ENCODE data around the gene HEXIM2.

The HEXIM2 gene

DNA sequence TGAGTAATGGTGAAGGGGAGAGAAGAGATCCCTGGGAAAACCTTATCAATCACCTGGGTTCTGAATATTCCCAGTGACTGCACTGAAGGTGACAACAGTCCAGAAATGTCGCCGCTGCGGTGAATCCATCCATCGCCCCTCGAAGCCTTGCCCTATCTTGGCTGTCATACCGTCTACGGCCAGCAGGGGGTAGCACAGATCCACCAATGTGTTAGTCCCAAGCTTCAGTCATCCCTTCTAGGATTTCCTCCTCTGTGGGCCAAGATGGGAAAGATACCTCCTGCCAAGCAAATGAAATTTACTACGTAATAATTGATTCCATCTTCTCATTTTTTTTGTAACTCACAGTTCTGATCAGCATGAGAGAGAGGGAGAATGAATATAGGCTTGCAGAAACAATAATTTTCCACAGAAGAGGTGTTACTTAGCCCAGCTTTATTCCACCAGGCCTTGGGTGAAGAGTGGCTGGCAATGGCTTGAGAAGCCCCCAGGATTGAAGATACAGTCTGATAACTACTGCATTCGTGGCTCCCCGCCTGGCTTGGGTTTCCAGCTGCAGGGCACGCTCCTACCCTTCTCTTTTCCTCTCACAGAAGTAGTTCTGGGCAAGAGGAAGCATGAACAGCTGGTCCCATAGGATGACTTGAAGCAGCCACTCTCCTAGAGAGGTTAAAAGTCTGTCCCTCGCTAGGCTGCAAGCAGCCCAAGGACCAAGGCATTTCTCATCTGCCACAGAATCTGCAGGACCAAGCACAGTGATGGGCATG is 57.4 kb downstream of the HEXIM2 start:
- no peak overlapping the region for H3K4me3 ChIP-seq (ENCODE audit: low read depth, low read length)
- TF ChIP-seq, protein P1, sequence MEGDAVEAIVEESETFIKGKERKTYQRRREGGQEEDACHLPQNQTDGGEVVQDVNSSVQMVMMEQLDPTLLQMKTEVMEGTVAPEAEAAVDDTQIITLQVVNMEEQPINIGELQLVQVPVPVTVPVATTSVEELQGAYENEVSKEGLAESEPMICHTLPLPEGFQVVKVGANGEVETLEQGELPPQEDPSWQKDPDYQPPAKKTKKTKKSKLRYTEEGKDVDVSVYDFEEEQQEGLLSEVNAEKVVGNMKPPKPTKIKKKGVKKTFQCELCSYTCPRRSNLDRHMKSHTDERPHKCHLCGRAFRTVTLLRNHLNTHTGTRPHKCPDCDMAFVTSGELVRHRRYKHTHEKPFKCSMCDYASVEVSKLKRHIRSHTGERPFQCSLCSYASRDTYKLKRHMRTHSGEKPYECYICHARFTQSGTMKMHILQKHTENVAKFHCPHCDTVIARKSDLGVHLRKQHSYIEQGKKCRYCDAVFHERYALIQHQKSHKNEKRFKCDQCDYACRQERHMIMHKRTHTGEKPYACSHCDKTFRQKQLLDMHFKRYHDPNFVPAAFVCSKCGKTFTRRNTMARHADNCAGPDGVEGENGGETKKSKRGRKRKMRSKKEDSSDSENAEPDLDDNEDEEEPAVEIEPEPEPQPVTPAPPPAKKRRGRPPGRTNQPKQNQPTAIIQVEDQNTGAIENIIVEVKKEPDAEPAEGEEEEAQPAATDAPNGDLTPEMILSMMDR (IDR thresholded peaks at IDR 0.05; ENCODE audit: low read depth, low read length, missing control alignments): peak; percentile 92
- peak; percentile 57 for DNase-seq (ENCODE audit: low read depth)
